ENCODE measurements around the gene SH2D6.
"Not testable (repeated sequence)": the region's sequence is repeated elsewhere in the genome, so short reads cannot be mapped to it uniquely, and the experiment has no call there.

The SH2D6 gene

DNA sequence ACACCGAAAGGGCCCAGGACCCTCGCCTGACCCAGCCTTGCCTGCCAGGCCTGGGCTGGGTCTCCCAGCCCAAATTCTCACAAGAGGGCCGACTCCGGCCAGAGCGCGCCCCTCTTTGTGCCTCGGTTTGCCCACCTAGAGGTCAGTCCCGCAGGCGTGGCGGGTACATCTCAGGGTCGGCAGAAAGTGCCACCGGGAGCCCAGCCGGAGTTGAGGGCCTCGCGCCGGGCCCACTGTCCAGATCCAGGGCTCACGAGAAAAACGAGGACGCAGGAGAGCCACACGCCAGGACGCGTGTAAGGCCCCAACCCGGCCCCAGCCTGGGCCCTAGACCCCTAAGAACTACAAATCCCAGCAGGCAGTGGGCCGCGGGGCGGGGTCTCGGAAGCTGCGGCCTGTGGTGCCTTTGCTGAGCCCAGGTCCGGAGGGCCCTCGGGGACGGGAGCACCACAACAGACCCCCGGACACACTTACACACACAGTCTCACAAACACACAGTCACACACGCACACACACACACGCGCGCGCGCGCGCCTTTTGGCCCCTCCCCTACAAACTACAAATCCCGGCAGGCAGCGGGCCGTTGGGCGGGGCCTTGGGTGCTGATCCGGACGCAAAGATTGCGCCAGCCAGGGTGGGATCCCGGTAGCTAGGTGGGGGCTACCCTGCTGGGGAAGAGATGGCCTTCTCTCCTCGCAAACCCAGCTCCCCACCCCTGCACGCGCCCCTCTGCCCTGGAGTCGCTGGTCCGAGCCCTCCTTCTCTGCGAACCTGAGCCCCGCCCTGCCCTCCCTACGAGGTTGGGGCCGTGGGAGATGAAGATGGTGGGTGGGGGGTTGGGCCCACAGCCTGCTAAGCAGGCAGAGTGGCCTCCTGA lies at the start of gene SH2D6:
Gene SH2D6 (plus strand): TSS at position 583 of the 877 bp plus-strand sequence. CDS start 10,752 bp downstream, outside the sequence.
- peak; percentile 82 to 92 (median 84) for DNase-seq

DNA sequence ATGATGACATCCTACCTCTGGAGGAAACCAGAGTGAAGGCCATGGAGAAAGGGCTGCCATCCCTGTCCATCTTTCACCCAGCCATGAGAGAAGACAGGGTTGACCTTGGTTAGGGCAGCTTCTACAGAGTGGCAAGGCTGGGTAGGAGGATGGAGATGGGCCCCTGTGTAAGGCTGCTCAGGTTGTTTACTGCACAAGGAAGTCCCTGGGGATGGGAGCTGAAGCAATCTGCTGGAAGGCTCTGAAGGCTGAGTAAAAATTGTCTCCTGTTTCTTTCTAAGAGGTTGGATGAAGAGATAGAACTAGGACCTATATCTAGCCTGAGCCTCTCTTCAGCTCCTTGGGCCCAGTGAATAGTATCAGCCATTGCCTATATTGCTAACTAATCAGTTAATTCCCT lies 49.6 kb upstream of the SH2D6 start:
- DNase-seq: no peak

DNA sequence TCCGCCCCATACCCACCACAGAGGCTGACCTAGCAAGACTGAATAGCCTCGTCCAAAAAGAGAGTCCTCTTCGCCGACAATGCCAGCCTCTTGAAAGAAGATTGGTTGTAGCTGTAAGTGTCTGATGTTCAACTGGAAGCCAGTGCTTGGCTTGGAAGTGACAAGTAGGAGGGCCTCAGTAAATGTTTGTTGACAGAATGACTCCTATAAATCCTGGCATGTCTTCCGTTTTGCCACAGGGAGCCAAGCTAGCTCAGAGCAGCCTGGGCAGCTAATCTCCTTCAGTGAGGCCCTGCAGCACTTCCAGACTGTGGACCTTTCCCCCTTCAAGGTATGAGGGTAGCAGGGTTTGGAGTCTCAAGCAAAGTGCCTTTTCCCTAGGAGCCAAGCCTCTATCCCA lies 49.0 kb upstream of the SH2D6 start:
- DNase-seq: no peak

DNA sequence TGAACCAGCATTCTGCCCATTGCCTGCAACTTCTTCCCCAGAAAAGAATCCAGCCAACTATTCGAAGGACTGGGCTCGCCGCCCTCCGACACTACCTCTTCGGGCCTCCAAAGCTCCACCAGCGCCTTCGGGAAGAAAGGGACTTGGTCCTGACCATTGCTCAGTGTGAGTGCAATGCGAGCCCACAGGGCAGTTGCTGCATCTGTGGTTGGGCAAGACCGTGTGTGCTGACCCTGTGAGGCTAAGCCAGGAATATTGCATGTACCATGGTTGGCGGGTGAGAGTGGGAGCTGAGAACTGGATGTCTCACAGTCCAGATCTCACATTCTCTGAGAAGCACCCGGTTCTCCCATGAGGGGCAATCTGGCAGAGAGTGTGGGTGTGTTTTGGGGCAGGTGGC lies 47.5 kb upstream of the SH2D6 start:
- no peak for DNase-seq

DNA sequence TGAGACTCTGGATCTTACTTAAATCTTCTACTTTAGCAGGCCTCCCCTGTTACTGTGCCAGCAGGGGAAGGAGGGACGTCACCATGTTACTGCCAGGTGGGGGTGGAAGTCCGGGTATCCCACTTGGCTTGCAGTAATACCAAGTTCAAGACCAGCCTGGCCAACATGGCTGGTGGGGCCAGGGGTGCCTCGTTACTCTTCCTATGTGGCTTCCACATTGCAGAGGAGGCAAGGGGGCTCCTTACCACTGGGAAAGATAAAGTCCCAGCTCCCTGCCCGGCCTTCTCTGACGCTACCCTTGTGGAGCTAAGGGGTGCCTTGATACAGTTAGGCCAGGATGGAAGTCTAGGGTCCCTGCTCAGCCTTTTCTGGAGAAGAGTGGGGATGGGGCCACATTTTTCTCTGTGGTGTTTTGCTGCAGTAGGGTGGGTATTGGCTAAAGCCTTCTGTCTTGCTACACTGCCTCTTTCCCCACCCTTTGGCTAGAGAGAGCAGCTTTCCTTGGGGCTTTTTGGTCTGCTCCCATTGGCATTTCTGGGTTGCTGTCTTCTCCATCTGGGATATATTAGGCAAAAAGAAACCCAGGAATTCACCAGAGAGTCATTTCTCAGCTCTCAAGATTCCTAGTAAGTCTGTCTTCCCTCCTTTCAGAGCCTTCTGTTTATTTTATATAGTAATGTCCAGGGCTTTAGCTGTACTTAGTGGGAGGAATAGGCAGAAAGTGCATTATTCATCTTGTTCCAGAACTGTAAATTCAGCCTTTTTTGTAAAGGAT lies 42.0 kb upstream of the SH2D6 start:
- DNase-seq: no peak

DNA sequence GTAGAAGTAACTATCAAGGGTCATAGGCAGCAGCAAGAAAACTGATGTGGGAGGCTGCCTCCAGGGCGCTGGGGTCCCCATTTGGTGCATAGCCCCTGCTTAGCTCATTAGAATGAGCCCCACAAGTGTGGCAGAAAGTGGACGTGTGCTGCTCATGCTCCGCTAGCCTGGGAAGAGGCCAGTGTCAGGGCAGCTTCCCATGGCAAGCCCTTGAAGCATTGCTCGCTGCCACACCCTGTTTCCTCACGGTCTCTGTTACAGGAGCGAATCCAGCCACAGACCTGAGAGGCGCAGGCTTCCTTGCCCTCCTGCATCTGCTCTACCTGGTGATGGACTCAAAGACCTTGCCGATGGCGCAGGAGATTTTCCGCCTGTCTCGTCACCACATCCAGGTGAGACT lies 41.4 kb upstream of the SH2D6 start:
- no peak for DNase-seq

DNA sequence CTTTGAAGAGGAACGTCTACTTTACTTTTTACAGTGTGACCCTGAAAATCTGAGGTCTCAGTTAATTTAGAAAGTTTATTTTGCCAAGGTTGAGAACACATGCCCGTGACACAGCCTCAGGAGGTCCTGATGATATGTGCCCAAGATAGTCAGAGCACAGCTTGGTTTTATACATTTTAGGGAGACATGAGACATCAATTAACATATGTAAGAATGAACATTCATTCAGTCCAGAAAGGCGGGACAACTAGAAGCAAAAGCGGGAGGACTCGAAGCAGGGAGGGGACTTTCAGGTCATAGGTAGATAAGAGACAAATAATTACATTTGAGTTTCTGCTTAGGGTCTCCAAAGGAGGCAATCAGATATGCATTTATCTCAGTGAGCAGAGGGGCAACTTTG lies 40.3 kb upstream of the SH2D6 start:
- no peak for DNase-seq

DNA sequence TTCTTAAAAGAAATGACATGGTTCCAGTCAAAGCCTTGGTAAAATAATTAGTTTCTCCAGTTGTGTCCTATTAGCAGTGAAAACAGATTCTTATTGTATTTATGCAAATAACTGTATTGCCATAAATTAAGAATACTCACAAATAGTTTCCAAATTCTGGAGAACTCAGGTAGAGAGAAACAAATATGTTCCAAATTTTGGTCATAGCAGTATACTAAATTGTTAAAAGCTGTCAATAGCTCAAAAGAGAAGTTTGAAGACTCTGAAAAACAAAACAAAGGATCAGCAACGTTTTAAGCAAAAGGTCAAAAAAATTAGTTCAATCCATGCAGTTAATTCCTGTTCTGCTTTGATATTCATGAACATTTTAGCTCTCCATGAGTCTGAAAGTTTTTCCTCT lies 38.5 kb upstream of the SH2D6 start:
- DNase-seq: no peak

DNA sequence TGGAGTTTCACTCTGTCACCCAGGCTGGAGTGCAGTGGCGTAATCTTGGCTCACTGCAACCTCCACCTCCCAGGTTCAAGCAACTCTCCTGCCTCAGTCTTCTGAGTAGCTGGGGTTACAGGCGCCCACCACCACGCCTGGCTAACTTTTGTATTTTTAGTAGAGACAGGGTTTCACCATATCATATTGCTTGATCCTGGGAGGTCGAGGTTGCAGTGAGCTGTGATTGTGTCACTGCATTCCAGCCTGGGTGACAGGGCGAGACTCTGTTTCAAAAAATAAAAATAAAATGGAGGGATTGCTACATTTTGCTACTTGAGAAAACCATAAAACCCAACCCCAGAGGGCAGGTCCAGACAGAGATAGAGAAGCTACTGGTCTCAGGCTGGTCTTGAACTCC lies 35.4 kb upstream of the SH2D6 start:
- DNase-seq: not testable (repeated sequence)

DNA sequence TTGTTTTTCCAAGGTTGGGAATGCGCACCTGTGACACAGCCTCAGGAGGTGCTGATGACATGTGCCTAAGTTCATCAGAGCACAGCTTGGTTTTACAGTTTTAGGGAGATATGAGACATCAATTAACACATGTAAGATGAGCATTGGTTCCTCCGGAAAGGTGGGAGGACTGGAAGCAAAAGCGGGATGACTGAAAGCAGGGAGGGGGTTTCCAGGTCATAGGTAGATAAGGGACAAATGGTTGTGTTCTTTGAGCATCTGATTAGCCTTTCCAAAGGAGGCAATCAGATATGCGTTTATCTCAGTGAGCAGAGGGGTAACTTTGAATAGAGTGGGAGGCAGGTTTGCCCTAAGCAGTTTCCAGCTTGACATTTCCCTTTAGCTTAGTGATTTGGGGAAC lies 34.7 kb upstream of the SH2D6 start:
- DNase-seq: no peak

DNA sequence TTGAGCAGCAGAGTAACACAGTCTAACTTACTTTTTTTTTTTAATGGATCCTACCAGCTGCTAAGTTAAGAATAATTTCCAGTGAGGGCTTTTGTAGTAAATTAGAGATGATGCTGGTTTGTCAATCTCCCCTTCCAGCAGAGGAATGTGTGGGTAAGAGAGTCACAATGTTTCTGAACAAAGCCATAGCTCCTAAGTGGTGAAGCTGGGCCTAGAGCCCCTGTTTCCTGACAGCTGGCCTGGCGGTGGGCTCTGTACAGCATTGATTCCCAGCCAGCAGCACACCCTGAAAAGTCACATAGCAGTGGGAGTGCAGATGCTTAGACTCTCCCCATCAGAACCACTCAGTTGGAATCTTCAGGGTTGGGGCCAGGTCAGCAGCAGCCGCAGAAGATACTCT lies 32.8 kb upstream of the SH2D6 start:
- no peak for DNase-seq

DNA sequence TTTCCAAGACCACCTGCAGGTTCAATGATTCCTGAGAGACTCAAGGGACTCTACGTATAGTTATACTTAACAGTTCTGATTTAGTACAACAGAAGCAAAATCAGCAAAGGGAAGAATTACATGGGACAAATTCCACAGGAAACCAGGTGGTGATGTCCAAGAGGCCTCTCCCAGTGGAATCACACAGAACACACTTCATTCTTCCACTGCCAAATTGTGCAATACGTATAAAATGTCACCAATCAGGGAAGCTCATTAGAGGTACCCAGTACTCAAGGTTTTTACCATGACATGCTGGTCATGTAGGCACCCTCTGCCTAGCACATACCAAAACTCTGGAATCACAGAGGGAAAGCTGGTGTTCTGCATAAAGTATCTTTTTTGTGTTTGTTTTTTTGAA lies 30.8 kb upstream of the SH2D6 start:
- DNase-seq: no peak

DNA sequence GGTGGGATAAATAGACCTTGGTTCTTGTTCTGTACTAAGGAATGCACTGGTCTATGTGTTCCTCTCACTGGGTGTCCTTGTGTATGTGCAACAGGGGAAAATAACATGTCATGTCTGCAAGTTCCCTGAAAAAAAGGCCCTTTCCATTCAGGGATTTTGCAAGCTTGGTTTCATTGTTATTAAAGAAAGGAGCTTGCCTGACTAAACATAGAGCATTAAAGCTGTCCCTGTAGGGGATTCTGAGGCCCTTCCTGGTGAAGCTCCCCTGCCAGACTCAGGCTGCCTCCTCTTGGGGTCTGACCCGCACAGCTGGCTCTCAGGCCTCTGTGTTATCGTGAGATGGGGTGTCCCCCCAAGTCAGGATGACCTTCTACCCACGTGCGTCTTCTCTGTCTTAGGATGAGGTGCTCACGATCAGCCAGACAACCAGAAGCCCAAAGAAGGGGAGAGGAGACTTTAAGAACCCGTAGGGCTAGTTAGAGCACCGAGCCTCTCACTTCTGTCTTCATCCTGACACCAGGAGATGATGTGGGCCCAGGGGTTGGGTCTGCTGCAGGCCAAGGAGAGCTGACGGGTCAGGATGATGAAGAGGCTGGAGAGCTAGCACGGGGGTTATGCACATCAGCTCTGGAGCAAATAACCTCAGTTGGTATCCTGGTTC lies 29.5 kb upstream of the SH2D6 start:
- no peak for DNase-seq

DNA sequence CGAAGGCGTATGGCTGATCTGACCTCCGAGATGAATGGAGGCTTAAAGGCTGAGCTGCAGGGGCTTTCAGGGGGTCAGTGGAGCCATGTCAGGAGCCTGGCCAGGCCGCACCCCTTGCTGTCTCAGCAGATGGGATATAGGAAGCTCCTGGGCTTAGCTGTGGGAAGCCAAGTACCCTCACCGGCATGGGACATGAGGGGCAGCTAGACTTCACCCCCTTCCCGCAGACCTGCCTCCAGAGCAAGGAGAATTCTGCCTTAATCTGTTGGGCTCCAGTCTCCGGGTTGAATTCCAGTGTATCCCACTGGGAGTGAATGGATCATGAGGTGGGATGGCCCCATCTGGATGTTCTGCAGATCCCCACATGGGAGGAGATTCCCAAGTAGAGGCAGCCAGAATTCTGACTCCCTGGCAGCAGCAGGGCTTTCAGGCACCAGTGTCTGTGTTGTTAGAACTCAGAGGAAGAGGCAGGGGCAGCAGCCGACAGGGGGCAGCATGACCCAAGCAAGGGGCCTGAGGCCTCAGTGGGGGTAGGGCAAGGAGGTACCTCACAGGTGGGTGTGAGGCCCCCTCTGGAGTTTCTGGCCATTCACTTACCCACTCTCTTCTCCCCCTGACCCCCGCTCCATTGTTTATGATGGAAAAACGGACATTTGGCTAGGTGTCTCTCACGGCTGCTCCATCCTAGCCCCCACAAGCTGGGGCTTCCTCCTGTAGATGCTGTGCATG lies 27.4 kb upstream of the SH2D6 start:
- DNase-seq: peak; percentile 61 to 79 (median 66)

DNA sequence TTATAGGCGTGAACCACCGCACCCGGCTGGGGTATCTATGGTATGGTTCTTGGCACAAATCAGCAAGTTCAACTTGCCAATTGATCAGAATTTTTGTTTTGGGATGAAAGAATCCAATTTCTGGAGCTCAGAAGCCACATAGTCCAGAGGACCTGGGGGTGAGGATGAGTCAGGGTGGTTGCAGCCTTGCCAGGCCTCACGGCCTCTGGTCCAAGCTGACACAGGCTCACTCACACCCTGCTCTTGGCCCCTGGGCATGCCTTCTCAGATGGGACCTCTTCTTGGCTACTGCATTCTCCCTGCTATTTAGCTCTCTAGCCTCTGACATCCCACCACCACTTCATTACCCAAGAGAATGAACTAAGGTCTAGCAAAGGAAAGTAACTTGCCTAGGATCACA lies 24.7 kb upstream of the SH2D6 start:
- DNase-seq: no peak

DNA sequence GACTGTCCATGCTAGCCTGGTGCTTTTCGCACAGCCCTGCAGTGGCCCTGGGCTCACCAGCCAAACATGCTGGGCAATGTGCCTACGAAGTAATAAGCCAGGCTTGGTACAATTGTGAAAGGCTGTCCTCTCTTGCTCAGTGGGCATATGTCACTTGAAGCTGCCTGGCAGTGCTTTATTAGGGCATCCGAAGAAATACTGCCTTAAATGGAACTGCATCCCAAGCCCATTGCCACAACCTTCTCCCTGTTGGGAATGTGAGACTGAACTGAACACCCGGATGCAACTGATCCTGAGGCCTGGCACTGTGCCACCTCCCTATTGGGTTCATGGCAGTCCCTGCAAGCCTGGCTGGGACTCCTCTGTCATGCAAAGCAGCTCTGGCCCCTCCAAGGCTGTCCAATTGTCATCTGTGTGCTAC lies 24.2 kb upstream of the SH2D6 start:
- DNase-seq: no peak

DNA sequence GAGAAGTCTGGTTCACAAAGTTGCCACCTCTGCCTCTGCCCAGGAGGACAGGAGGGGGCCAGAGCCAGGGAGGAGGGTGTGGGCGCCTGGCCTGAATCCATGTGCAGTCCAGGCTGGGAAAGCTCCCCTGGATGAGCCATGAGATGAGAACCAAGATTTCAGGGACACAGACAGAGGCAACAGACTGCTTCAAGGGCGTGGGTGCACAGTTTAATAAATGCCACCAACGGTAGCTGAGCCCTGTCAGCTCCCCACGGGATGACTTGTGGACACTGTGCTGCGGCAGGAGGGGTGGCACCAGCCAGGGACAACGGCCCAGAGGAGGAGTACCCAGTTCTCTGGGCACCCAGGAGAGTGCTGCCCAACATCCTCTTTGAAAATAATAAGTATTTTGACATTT lies 23.5 kb upstream of the SH2D6 start:
- no peak for DNase-seq

DNA sequence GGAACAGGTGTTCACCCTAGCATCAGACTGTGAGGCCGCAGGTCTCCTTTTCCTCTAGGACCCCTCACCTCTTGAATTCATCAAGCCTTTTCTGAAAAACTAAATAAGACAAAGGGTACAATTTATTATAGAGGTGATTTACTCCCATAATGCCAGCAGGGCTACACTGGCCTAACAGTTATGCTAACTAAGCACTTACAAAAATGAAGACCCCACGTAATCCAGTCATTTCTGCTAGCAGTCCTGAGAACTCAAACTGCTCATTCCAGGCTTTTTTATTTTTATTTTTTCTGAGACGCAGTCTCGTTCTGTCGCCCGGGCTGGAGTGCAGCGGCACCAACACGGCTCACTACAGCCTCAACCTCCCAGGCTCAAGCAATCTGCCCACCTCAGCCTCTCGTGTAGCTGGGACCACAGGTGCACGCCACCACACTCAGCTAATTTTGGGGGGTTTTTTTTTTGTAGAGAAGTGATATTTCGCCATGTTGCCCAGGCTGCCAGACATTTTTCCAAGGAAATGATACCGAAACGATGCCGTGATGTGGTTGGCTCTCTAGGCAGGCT lies 22.5 kb upstream of the SH2D6 start:
- DNase-seq: no peak

DNA sequence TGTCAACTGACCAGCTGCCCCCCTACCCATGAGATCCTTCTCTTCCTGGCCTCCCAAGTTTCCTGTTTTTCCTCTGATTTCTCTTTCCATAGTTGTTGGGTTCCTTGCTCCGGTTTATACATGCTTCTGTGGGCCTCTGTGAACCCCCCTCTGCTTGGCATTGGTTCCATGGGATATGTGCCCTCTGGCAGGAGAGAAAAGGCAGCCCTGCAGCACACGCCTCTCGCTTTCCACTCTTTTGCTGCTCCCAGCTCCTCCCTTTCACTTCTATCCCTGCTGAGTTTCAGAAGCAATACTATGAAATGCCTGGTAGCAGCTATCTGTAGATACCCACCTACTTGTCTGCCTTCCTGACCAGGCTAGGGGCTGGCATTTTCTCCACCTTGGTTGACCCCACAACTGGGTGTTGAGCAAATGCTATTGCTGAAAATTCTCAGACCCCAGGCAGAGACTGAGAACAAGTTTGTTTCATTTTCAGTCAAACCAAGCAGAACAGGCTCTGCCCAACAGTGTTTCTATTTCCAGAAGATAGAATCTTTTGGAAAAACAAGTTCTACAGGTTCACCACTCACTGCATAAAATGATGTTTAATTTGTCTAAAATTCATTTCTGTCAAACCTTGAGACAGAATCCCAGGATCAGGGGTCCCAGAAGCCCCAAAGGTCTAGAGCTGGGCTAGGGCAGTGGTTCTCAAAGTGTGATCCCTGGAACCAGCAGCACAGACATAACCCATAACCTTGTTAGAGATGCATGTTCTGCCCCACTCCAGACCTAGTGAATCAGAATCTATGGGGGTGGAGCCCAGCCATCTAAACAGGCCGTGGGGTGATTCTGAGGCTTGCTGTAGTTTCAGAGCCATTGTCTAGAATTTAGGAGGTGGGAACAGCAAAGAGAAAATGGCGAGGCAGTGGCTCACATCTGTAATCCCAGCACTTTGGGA lies 21.7 kb upstream of the SH2D6 start:
- DNase-seq: no peak

DNA sequence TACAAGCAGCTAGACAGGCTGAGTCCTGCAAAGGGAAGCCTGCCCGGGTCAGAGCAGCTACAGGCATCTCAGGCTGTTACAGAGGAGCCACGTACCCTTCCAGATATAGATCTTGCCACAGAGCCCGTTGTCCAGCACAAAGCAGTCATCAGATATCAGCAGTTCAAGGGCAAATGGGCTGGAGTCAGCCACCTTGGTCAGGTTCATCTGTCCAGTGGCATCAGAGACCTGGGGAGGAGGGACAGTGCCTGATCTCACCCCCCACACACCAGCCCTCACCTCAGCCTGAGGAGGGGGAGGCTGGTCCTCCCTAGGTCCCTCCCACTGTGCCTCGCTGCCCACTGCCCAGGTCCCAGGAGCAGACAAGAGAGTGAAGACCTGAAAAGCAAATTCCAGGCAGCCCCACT lies 20.6 kb upstream of the SH2D6 start:
- no peak for DNase-seq

DNA sequence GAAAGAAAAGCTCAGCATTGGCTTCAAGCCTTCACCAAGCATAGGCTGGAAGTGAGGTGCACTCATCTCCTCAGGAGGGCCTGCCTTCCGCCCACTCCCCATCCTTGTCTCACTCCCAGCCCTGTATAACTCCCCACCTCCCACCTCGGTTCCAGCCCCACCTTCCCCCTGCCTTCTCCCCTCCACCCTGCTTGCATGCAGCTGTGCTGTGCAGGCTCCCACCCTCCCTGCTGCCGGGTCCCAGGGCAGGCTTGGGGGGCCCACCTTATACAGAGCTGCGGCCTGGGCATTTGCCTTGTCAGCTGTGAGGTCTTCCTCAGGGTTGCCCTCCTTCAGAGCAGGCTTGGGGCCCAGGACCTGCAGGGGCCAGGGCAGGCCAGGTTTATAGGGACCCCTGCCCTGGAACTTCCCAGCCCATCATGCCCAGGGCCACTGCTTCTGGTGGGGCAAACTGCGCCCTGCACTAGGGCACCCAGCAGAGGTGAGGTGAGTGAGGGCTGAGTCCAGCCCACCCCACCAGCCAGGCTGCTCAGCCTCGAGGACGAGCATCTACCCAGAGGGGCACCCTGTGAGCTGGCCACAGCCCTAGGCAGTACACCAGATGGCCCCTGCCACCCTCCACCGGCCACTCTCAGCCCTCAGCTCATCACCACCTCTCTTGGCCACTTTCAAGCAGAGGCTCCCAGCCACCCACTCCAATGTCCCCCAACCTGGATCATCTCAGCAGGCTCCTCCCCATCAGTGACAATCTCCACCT lies 19.9 kb upstream of the SH2D6 start:
- DNase-seq: no peak
